ENCODE measurements around the gene IPO11.

DNA sequence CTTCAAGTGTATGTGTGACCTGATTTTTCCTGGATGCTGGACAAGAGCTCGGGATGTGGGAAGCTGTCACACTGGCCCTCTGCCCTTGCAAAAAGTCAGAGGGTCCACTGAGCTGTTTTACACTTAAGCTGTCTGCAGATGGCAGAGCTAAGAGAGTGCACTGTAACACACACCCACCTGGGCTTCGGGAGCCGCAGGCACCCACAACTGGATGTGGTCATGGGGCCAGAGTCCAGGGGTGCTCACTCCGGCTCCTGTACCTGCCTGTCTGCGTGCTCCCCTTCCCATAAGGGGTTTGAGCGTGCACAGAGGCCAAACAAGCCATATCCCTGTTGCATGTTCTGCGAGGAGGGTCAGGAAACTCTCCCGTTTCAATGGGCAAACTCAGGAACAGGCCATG, 248.6 kb downstream of the IPO11 start:
- TF ChIP-seq, protein P1, sequence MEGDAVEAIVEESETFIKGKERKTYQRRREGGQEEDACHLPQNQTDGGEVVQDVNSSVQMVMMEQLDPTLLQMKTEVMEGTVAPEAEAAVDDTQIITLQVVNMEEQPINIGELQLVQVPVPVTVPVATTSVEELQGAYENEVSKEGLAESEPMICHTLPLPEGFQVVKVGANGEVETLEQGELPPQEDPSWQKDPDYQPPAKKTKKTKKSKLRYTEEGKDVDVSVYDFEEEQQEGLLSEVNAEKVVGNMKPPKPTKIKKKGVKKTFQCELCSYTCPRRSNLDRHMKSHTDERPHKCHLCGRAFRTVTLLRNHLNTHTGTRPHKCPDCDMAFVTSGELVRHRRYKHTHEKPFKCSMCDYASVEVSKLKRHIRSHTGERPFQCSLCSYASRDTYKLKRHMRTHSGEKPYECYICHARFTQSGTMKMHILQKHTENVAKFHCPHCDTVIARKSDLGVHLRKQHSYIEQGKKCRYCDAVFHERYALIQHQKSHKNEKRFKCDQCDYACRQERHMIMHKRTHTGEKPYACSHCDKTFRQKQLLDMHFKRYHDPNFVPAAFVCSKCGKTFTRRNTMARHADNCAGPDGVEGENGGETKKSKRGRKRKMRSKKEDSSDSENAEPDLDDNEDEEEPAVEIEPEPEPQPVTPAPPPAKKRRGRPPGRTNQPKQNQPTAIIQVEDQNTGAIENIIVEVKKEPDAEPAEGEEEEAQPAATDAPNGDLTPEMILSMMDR (IDR thresholded peaks at IDR 0.05; ENCODE audit: low read depth, low read length, missing input control), result no peak
- TF ChIP-seq SP1 (IDR thresholded peaks at IDR 0.05), result no peak
- TF ChIP-seq, protein P2, sequence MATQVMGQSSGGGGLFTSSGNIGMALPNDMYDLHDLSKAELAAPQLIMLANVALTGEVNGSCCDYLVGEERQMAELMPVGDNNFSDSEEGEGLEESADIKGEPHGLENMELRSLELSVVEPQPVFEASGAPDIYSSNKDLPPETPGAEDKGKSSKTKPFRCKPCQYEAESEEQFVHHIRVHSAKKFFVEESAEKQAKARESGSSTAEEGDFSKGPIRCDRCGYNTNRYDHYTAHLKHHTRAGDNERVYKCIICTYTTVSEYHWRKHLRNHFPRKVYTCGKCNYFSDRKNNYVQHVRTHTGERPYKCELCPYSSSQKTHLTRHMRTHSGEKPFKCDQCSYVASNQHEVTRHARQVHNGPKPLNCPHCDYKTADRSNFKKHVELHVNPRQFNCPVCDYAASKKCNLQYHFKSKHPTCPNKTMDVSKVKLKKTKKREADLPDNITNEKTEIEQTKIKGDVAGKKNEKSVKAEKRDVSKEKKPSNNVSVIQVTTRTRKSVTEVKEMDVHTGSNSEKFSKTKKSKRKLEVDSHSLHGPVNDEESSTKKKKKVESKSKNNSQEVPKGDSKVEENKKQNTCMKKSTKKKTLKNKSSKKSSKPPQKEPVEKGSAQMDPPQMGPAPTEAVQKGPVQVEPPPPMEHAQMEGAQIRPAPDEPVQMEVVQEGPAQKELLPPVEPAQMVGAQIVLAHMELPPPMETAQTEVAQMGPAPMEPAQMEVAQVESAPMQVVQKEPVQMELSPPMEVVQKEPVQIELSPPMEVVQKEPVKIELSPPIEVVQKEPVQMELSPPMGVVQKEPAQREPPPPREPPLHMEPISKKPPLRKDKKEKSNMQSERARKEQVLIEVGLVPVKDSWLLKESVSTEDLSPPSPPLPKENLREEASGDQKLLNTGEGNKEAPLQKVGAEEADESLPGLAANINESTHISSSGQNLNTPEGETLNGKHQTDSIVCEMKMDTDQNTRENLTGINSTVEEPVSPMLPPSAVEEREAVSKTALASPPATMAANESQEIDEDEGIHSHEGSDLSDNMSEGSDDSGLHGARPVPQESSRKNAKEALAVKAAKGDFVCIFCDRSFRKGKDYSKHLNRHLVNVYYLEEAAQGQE (IDR thresholded peaks at IDR 0.05), result no peak

Measured in liver (tissue), 3 donors.